ENCODE measurements around the gene RHOT2. TPM values are rescaled to one million over a fixed set of nuclear protein-coding genes. Genes with fewer than 3 reads are reported as not detected.

Gene RHOT2
- total and polyA plus RNA-seq, 2 of the 8 experiments (the other 6 are each of a cell fraction or from before 2014, with no cell fraction given), result 149 to 194 TPM

DNA sequence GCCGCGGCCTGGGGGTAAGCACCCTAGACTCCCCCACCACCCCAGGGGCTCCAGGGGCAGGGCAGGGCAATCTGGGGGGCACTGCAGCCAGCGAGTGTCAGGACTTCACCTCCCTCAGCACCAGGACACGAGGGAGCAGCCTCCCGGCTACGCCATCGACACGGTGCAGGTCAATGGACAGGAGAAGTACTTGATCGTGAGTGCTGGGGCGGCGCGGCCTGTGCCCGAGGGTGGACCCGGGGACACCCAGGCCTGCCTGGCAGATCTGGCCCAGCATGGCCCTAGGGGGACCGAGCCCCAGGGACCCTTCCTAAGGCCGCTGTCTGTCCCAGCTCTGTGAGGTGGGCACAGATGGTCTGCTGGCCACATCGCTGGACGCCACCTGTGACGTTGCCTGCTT, 4.4 kb downstream of the RHOT2 start (continued):
- TF ChIP-seq, protein P1, sequence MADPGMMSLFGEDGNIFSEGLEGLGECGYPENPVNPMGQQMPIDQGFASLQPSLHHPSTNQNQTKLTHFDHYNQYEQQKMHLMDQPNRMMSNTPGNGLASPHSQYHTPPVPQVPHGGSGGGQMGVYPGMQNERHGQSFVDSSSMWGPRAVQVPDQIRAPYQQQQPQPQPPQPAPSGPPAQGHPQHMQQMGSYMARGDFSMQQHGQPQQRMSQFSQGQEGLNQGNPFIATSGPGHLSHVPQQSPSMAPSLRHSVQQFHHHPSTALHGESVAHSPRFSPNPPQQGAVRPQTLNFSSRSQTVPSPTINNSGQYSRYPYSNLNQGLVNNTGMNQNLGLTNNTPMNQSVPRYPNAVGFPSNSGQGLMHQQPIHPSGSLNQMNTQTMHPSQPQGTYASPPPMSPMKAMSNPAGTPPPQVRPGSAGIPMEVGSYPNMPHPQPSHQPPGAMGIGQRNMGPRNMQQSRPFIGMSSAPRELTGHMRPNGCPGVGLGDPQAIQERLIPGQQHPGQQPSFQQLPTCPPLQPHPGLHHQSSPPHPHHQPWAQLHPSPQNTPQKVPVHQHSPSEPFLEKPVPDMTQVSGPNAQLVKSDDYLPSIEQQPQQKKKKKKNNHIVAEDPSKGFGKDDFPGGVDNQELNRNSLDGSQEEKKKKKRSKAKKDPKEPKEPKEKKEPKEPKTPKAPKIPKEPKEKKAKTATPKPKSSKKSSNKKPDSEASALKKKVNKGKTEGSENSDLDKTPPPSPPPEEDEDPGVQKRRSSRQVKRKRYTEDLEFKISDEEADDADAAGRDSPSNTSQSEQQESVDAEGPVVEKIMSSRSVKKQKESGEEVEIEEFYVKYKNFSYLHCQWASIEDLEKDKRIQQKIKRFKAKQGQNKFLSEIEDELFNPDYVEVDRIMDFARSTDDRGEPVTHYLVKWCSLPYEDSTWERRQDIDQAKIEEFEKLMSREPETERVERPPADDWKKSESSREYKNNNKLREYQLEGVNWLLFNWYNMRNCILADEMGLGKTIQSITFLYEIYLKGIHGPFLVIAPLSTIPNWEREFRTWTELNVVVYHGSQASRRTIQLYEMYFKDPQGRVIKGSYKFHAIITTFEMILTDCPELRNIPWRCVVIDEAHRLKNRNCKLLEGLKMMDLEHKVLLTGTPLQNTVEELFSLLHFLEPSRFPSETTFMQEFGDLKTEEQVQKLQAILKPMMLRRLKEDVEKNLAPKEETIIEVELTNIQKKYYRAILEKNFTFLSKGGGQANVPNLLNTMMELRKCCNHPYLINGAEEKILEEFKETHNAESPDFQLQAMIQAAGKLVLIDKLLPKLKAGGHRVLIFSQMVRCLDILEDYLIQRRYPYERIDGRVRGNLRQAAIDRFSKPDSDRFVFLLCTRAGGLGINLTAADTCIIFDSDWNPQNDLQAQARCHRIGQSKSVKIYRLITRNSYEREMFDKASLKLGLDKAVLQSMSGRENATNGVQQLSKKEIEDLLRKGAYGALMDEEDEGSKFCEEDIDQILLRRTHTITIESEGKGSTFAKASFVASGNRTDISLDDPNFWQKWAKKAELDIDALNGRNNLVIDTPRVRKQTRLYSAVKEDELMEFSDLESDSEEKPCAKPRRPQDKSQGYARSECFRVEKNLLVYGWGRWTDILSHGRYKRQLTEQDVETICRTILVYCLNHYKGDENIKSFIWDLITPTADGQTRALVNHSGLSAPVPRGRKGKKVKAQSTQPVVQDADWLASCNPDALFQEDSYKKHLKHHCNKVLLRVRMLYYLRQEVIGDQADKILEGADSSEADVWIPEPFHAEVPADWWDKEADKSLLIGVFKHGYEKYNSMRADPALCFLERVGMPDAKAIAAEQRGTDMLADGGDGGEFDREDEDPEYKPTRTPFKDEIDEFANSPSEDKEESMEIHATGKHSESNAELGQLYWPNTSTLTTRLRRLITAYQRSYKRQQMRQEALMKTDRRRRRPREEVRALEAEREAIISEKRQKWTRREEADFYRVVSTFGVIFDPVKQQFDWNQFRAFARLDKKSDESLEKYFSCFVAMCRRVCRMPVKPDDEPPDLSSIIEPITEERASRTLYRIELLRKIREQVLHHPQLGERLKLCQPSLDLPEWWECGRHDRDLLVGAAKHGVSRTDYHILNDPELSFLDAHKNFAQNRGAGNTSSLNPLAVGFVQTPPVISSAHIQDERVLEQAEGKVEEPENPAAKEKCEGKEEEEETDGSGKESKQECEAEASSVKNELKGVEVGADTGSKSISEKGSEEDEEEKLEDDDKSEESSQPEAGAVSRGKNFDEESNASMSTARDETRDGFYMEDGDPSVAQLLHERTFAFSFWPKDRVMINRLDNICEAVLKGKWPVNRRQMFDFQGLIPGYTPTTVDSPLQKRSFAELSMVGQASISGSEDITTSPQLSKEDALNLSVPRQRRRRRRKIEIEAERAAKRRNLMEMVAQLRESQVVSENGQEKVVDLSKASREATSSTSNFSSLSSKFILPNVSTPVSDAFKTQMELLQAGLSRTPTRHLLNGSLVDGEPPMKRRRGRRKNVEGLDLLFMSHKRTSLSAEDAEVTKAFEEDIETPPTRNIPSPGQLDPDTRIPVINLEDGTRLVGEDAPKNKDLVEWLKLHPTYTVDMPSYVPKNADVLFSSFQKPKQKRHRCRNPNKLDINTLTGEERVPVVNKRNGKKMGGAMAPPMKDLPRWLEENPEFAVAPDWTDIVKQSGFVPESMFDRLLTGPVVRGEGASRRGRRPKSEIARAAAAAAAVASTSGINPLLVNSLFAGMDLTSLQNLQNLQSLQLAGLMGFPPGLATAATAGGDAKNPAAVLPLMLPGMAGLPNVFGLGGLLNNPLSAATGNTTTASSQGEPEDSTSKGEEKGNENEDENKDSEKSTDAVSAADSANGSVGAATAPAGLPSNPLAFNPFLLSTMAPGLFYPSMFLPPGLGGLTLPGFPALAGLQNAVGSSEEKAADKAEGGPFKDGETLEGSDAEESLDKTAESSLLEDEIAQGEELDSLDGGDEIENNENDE (IDR thresholded peaks at IDR 0.05; ENCODE audit: insufficient replicate concordance, low read length), result no peak
- no peak for TF ChIP-seq CBX5 (IDR thresholded peaks at IDR 0.05; ENCODE audit: low read depth, low read length)

All from H1 (cell line).